ENCODE measurements around the gene RAET1G.

The RAET1G gene

GRCh38 chr6:149867876-149868640, 54.9 kb downstream of the RAET1G start:
- peak; percentile 52 for DNase-seq (ENCODE audit: low spot score)
